ENCODE data around the gene UBE2D2.
"Not testable (repeated sequence)": the region's sequence is repeated elsewhere in the genome, so short reads cannot be mapped to it uniquely, and the experiment has no call there.

DNA sequence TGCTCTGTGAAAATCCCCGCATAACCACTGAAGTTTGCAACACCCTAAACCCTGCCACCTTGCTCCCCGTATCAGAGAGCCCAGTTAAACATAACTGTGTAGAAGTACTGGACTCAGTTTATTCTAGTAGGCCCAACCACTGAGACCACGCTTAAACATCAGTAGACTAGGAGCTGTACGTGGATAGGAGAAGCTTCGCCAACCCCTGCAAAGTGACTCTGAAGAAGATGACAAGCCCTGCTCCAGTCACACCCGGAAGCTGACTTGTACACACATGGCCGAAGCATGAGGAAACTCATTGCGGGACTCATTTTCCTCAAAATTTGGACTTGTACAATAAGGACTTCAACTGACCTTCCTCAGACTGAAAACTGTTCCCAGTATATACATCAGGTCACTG, 32.4 kb upstream of the UBE2D2 start:
- not testable (repeated sequence) for TF ChIP-seq TCF7L2, POLR2AphosphoS5 (IDR thresholded peaks at IDR 0.05; ENCODE audit: low read depth, low read length)
- TF ChIP-seq, protein P1, sequence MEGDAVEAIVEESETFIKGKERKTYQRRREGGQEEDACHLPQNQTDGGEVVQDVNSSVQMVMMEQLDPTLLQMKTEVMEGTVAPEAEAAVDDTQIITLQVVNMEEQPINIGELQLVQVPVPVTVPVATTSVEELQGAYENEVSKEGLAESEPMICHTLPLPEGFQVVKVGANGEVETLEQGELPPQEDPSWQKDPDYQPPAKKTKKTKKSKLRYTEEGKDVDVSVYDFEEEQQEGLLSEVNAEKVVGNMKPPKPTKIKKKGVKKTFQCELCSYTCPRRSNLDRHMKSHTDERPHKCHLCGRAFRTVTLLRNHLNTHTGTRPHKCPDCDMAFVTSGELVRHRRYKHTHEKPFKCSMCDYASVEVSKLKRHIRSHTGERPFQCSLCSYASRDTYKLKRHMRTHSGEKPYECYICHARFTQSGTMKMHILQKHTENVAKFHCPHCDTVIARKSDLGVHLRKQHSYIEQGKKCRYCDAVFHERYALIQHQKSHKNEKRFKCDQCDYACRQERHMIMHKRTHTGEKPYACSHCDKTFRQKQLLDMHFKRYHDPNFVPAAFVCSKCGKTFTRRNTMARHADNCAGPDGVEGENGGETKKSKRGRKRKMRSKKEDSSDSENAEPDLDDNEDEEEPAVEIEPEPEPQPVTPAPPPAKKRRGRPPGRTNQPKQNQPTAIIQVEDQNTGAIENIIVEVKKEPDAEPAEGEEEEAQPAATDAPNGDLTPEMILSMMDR (IDR thresholded peaks at IDR 0.05) = not testable (repeated sequence)
- TF ChIP-seq, protein P2, sequence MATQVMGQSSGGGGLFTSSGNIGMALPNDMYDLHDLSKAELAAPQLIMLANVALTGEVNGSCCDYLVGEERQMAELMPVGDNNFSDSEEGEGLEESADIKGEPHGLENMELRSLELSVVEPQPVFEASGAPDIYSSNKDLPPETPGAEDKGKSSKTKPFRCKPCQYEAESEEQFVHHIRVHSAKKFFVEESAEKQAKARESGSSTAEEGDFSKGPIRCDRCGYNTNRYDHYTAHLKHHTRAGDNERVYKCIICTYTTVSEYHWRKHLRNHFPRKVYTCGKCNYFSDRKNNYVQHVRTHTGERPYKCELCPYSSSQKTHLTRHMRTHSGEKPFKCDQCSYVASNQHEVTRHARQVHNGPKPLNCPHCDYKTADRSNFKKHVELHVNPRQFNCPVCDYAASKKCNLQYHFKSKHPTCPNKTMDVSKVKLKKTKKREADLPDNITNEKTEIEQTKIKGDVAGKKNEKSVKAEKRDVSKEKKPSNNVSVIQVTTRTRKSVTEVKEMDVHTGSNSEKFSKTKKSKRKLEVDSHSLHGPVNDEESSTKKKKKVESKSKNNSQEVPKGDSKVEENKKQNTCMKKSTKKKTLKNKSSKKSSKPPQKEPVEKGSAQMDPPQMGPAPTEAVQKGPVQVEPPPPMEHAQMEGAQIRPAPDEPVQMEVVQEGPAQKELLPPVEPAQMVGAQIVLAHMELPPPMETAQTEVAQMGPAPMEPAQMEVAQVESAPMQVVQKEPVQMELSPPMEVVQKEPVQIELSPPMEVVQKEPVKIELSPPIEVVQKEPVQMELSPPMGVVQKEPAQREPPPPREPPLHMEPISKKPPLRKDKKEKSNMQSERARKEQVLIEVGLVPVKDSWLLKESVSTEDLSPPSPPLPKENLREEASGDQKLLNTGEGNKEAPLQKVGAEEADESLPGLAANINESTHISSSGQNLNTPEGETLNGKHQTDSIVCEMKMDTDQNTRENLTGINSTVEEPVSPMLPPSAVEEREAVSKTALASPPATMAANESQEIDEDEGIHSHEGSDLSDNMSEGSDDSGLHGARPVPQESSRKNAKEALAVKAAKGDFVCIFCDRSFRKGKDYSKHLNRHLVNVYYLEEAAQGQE (IDR thresholded peaks at IDR 0.05; ENCODE audit: insufficient read depth in 1 of 2, low read depth in 2 of 2, low read length in 1 of 2) = not testable (repeated sequence)
